SU-DHL-6 (cell line): ENCODE results near the gene ONECUT3.

Experiments
- H2AFZ ChIP-seq: fragments of 200-600 bp; sonication (generic); 2 replicates; pipeline ENCODE4 v1.6.1; 2014; ENCODE audit warnings: low read depth, mild to moderate bottlenecking, moderate library complexity, mixed read lengths, antibody characterized with exemption, low read length; ENCODE audit not compliant: severe bottlenecking
- H3F3A ChIP-seq: fragments of 200-600 bp; shearing (Covaris generic); 2 replicates; pipeline ENCODE4 v1.6.0; 2016; ENCODE audit warnings: antibody characterized with exemption, mild to moderate bottlenecking; ENCODE audit not compliant: insufficient read depth
- H3K27ac ChIP-seq: fragments of 200-600 bp; sonication (generic); 2 replicates; pipeline ENCODE4 v1.5.1; 2016; ENCODE audit warnings: low read depth, mild to moderate bottlenecking, low read length, moderate library complexity, mixed read lengths
- H3K27me3 ChIP-seq: fragments of 200-600 bp; sonication (generic), shearing (Covaris generic); 2 replicates; pipeline ENCODE4 v1.6.0; 2014; ENCODE audit warnings: mild to moderate bottlenecking, low read length
- H3K36me3 ChIP-seq: fragments of 200-600 bp; sonication (generic); 2 replicates; pipeline ENCODE4 v1.6.1; 2014; ENCODE audit warnings: mild to moderate bottlenecking, low read length, mixed read lengths
- H3K4me2 ChIP-seq: fragments of 300-600, 200-600 bp; shearing (Covaris generic), sonication (generic); 2 replicates; pipeline ENCODE4 v1.6.0; 2014; ENCODE audit warnings: low read length, low read depth, mild to moderate bottlenecking; ENCODE audit not compliant: poor library complexity, severe bottlenecking
- H3K4me3 ChIP-seq: fragments of 200-600 bp; sonication (generic); 2 replicates; pipeline ENCODE4 v1.5.1; 2014; ENCODE audit warnings: antibody characterized with exemption, low read length, mild to moderate bottlenecking, mixed read lengths; ENCODE audit not compliant: insufficient read depth, poor library complexity, severe bottlenecking
- H3K79me2 ChIP-seq: fragments of 200-600 bp; sonication (generic); 2 replicates; pipeline ENCODE4 v1.6.1; 2014; ENCODE audit warnings: mild to moderate bottlenecking, low read length, moderate library complexity; ENCODE audit not compliant: insufficient read depth
- H3K9ac ChIP-seq: fragments of 200-600 bp; sonication (generic); 2 replicates; pipeline ENCODE4 v1.7.0; 2014; ENCODE audit warnings: mild to moderate bottlenecking, low read length
- H3K9me2 ChIP-seq: fragments of 200-600 bp; sonication (generic); replicated peaks from 2 replicates; pipeline ENCODE4 v1.6.1; 2014; ENCODE audit warnings: low read length; ENCODE audit not compliant: insufficient read depth
- H3K9me3 ChIP-seq: fragments of 200-600 bp; sonication (generic); 2 replicates; pipeline ENCODE4 v1.6.1; 2014; ENCODE audit warnings: low read length, mixed read lengths; ENCODE audit not compliant: insufficient read depth
- H4K20me1 ChIP-seq: fragments of 200-600 bp; sonication (generic); 2 replicates; pipeline ENCODE4 v1.6.1; 2014; ENCODE audit warnings: low read depth, mild to moderate bottlenecking, antibody characterized with exemption, low read length, moderate library complexity, mixed read lengths
- EZH2phosphoT487 ChIP-seq: fragments of 200-600 bp; sonication (generic), shearing (Covaris generic); conservative IDR thresholded peaks from 2 replicates; pipeline ENCODE4 v1.6.1; 2018; ENCODE audit warnings: mild to moderate bottlenecking, antibody characterized with exemption, low read length, moderate library complexity, mixed read lengths
- TF ChIP-seq, protein P1 (sequence below): fragments of 200-600 bp; sonication (generic); IDR thresholded peaks from one replicate; pipeline ENCODE4 v1.5.1; 2017; ENCODE audit warnings: antibody characterized with exemption, mild to moderate bottlenecking, low read length, moderate library complexity; ENCODE audit not compliant: insufficient read depth, poor library complexity, severe bottlenecking

The ONECUT3 gene

GRCh38 chr19:1810439-1811160, 57.3 kb downstream of the ONECUT3 start:
- H3K4me2 ChIP-seq, result no peak overlapping the region
- no peak overlapping the region for H3K9ac ChIP-seq
- no peaks in the 10 kb centered on the region for H4K20me1 ChIP-seq
- TF ChIP-seq, protein P1, sequence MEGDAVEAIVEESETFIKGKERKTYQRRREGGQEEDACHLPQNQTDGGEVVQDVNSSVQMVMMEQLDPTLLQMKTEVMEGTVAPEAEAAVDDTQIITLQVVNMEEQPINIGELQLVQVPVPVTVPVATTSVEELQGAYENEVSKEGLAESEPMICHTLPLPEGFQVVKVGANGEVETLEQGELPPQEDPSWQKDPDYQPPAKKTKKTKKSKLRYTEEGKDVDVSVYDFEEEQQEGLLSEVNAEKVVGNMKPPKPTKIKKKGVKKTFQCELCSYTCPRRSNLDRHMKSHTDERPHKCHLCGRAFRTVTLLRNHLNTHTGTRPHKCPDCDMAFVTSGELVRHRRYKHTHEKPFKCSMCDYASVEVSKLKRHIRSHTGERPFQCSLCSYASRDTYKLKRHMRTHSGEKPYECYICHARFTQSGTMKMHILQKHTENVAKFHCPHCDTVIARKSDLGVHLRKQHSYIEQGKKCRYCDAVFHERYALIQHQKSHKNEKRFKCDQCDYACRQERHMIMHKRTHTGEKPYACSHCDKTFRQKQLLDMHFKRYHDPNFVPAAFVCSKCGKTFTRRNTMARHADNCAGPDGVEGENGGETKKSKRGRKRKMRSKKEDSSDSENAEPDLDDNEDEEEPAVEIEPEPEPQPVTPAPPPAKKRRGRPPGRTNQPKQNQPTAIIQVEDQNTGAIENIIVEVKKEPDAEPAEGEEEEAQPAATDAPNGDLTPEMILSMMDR, result no peak
- TF ChIP-seq EZH2phosphoT487, result no peak
- no peak overlapping the region for H3K4me3 ChIP-seq
- no peaks in the 10 kb centered on the region for H3K79me2 ChIP-seq
- H3K36me3 ChIP-seq, result no peaks in the 10 kb centered on the region
- H2AFZ ChIP-seq, result no peak overlapping the region
- H3K9me2 ChIP-seq, result no peaks in the 10 kb centered on the region
- H3F3A ChIP-seq, result 0 out of 2 replicates have a peak, but pooled peaks cover 5% of the 10 kb centered on the region
- H3K27ac ChIP-seq, result no peak overlapping the region
- H3K27me3 ChIP-seq, result no peaks in the 10 kb centered on the region
- no peaks in the 10 kb centered on the region for H3K9me3 ChIP-seq

GRCh38 chr19:1811472-1811894, 58.2 kb downstream of the ONECUT3 start:
- TF ChIP-seq EZH2phosphoT487, result no peak
- TF ChIP-seq, protein P1, result no peak
- H3K27ac ChIP-seq, result no peak overlapping the region
- no peaks in the 10 kb centered on the region for H3K79me2 ChIP-seq
- H2AFZ ChIP-seq, result peak overlapping the region; percentile 94
- no peaks in the 10 kb centered on the region for H3K36me3 ChIP-seq
- H4K20me1 ChIP-seq, result no peaks in the 10 kb centered on the region
- H3F3A ChIP-seq, result 0 out of 2 replicates have a peak, but pooled peaks cover 5% of the 10 kb centered on the region
- H3K27me3 ChIP-seq, result no peaks in the 10 kb centered on the region
- H3K9me2 ChIP-seq, result no peaks in the 10 kb centered on the region
- H3K9me3 ChIP-seq, result no peaks in the 10 kb centered on the region
- H3K9ac ChIP-seq, result peak overlapping the region; percentile 52
- peak overlapping the region; percentile 67 for H3K4me2 ChIP-seq
- peak overlapping the region; percentile 63 for H3K4me3 ChIP-seq

DNA sequence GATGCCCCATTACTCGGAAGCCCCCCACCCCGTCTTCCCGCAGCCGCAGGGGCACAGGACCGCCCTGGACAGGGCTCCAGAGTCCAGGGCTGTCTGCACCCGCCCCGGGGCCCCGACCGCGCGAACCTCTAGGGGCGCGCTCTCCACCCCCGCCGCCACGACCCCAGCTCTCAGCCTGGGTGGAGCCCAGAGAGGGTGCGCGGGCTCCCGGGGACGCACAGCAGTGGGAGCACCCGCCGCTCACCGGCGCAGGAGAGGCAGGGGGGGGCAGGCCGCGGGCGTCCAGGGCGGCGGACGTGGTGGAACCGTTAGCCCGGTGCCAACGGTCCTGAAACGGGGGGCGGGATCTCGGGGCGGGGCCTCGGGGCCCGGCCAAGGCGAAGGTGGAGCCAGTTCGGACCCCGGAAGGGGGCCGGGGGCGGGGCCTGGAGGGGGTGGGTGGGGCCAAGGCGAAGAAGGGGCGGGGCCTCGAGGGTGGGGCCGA, 58.7 kb downstream of the ONECUT3 start, which contains the start of gene ATP8B3:
TSS of gene ATP8B3 (minus strand) at position 335 of the 484 bp plus-strand sequence. CDS start 540 bp downstream, outside the sequence.
- peak within 1 kb of the TSS; percentile 63 for H3K4me3 ChIP-seq
- peak within 1 kb of the TSS; percentile 52 for H3K9ac ChIP-seq
- no peaks in the 10 kb centered on the region for H3K79me2 ChIP-seq
- no peaks in the 10 kb centered on the region for H3K27me3 ChIP-seq
- H3K9me2 ChIP-seq, result no peaks in the 10 kb centered on the region
- H4K20me1 ChIP-seq, result no peaks in the 10 kb centered on the region
- peak within 1 kb of the TSS; percentile 60 for H3K27ac ChIP-seq
- H3K9me3 ChIP-seq, result no peaks in the 10 kb centered on the region
- TF ChIP-seq, protein P1, result peak; percentile 29
- TF ChIP-seq EZH2phosphoT487, result no peak
- H3K36me3 ChIP-seq, result no peaks in the 10 kb centered on the region
- 0 out of 2 replicates have a peak, but pooled peaks cover 5% of the 10 kb centered on the region for H3F3A ChIP-seq
- H2AFZ ChIP-seq, result peak within 1 kb of the TSS; percentile 94
- H3K4me2 ChIP-seq, result peak within 1 kb of the TSS; percentile 67
